SK-N-SH treated with all-trans-retinoic acid at 6 μM for 48 hours (cell line): ENCODE measurements around the gene FERMT2.

Source experiments
- ATAC-seq: fragments of 200-7000 bp; cut with Tn5 transposase; 3 replicates; pipeline ENCODE4 v1.9.1; 2020; ENCODE audit warnings: mild to moderate bottlenecking, moderate library complexity
- ARNTL ChIP-seq: fragments of 450-650 bp; formaldehyde crosslinking; IDR thresholded peaks from 2 replicates; pipeline ENCODE4 v1.5.0; 2020; ENCODE audit warnings: low read depth, mild to moderate bottlenecking, moderate library complexity, borderline replicate concordance
- BACH2 ChIP-seq: fragments of 250-450 bp; sonication (Bioruptor Pico); IDR thresholded peaks from 2 replicates; pipeline ENCODE4 v1.9.0; 2021; ENCODE audit warnings: mild to moderate bottlenecking, borderline replicate concordance
- CSDC2 ChIP-seq: fragments of 250-450 bp; sonication (Bioruptor Pico); IDR thresholded peaks from 2 replicates; pipeline ENCODE4 v1.5.0; 2020; ENCODE audit warnings: mild to moderate bottlenecking, moderate library complexity
- ESRRG ChIP-seq: fragments of 250-450 bp; sonication (Bioruptor Pico); IDR thresholded peaks from 2 replicates; pipeline ENCODE4 v1.6.1; 2021; ENCODE audit warnings: mild to moderate bottlenecking
- OSR1 ChIP-seq: fragments of 250-450 bp; sonication (Bioruptor Pico); IDR thresholded peaks from 2 replicates; pipeline ENCODE4 v1.8.0; 2022; ENCODE audit warnings: moderate library complexity, mild to moderate bottlenecking, inconsistent platforms
- PPARA ChIP-seq: fragments of 250-450 bp; sonication (Bioruptor Pico); IDR thresholded peaks from 2 replicates; pipeline ENCODE4 v1.5.0; 2020; ENCODE audit warnings: mild to moderate bottlenecking, borderline replicate concordance
- RARB ChIP-seq: fragments of 250-450 bp; sonication (Bioruptor Pico); IDR thresholded peaks from 2 replicates; pipeline ENCODE4 v1.8.0; 2021; ENCODE audit warnings: mild to moderate bottlenecking, moderate library complexity
- SNAI2 ChIP-seq: fragments of 250-450 bp; sonication (Bioruptor Pico); IDR thresholded peaks from 2 replicates; pipeline ENCODE4 v1.5.0; 2020; ENCODE audit warnings: mild to moderate bottlenecking, moderate library complexity
- TCF4 ChIP-seq: fragments of 250-450 bp; sonication (Bioruptor Pico); IDR thresholded peaks from 2 replicates; pipeline ENCODE4 v1.8.0; 2021; ENCODE audit warnings: mild to moderate bottlenecking, moderate library complexity, borderline replicate concordance
- ZFP3 ChIP-seq: fragments of 250-450 bp; sonication (Bioruptor Pico); IDR thresholded peaks from 2 replicates; pipeline ENCODE4 v1.5.0; 2020; ENCODE audit warnings: mild to moderate bottlenecking, moderate library complexity
- ZFP30 ChIP-seq: fragments of 450-650 bp; formaldehyde crosslinking; IDR thresholded peaks from 2 replicates; pipeline ENCODE4 v1.5.0; 2022; ENCODE audit warnings: mild to moderate bottlenecking, moderate library complexity
- ZNF565 ChIP-seq: fragments of 450-650 bp; formaldehyde crosslinking; conservative IDR thresholded peaks from 2 replicates; pipeline ENCODE4 v1.5.0; 2020; ENCODE audit warnings: low read depth, mild to moderate bottlenecking, moderate library complexity
- ZNF70 ChIP-seq: fragments of 450-650 bp; formaldehyde crosslinking; IDR thresholded peaks from 2 replicates; pipeline ENCODE4 v1.5.0; 2020; ENCODE audit warnings: mild to moderate bottlenecking, moderate library complexity
- TF ChIP-seq, protein P1 (sequence below): fragments of 250-450 bp; sonication (Bioruptor Pico); IDR thresholded peaks from 2 replicates; pipeline ENCODE4 v1.5.0; 2020; ENCODE audit warnings: mild to moderate bottlenecking, moderate library complexity
- TF ChIP-seq, protein P2 (sequence below): fragments of 250-450 bp; sonication (Bioruptor Pico); IDR thresholded peaks from 2 replicates; pipeline ENCODE4 v1.5.1; 2020; ENCODE audit warnings: low read depth, mild to moderate bottlenecking, moderate library complexity
- TF ChIP-seq, protein P3 (sequence below): fragments of 250-450 bp; sonication (Bioruptor Pico); IDR thresholded peaks from 2 replicates; pipeline ENCODE4 v1.8.0; 2020; ENCODE audit warnings: mild to moderate bottlenecking, moderate library complexity, borderline replicate concordance
- TF ChIP-seq, protein P4 (sequence below): fragments of 250-450 bp; sonication (Bioruptor Pico); IDR thresholded peaks from 2 replicates; pipeline ENCODE4 v1.8.0; 2021; ENCODE audit warnings: low read depth, mild to moderate bottlenecking, moderate library complexity, borderline replicate concordance
- TF ChIP-seq, protein P5 (sequence below): fragments of 250-450 bp; sonication (Bioruptor Pico); IDR thresholded peaks from 2 replicates; pipeline ENCODE4 v1.5.1; 2021; ENCODE audit warnings: mild to moderate bottlenecking, moderate library complexity

The FERMT2 gene

DNA sequence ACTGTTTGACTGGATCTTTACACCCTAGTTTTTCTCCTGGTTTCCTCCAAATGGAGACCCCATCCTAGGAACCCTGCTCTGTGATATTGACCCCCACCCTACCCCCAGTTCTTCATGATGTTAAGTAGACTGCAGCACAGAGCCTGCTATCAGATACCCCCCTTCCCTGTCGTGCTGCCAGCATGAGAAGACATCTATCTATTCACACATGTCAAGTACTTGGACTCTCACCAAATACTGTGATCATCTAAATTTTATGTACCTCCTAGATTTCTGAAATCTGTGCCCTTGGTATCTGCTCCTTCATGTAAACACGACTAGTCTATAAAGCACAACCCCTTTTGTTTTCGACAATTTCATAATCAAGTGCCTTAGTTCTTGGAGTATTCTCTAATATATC, 38.9 kb downstream of the FERMT2 start:
- no peak for ATAC-seq
- TF ChIP-seq, protein P1, sequence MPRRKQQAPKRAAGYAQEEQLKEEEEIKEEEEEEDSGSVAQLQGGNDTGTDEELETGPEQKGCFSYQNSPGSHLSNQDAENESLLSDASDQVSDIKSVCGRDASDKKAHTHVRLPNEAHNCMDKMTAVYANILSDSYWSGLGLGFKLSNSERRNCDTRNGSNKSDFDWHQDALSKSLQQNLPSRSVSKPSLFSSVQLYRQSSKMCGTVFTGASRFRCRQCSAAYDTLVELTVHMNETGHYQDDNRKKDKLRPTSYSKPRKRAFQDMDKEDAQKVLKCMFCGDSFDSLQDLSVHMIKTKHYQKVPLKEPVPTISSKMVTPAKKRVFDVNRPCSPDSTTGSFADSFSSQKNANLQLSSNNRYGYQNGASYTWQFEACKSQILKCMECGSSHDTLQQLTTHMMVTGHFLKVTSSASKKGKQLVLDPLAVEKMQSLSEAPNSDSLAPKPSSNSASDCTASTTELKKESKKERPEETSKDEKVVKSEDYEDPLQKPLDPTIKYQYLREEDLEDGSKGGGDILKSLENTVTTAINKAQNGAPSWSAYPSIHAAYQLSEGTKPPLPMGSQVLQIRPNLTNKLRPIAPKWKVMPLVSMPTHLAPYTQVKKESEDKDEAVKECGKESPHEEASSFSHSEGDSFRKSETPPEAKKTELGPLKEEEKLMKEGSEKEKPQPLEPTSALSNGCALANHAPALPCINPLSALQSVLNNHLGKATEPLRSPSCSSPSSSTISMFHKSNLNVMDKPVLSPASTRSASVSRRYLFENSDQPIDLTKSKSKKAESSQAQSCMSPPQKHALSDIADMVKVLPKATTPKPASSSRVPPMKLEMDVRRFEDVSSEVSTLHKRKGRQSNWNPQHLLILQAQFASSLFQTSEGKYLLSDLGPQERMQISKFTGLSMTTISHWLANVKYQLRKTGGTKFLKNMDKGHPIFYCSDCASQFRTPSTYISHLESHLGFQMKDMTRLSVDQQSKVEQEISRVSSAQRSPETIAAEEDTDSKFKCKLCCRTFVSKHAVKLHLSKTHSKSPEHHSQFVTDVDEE (CRISPR knock-in tag), result no peak
- TF ChIP-seq RARB (CRISPR knock-in tag) (no peak), CSDC2 (CRISPR knock-in tag) (no peak), PPARA (CRISPR knock-in tag) (no peak), OSR1 (CRISPR knock-in tag) (no peak), ESRRG (CRISPR knock-in tag) (no peak), ZFP3 (CRISPR knock-in tag) (no peak), ZNF70 (CRISPR knock-in tag) (no peak), SNAI2 (CRISPR knock-in tag) (no peak), BACH2 (CRISPR knock-in tag) (no peak), ZFP30 (CRISPR knock-in tag) (no peak), TCF4 (CRISPR knock-in tag) (no peak), ZNF565 (no peak)
- TF ChIP-seq, protein P2, sequence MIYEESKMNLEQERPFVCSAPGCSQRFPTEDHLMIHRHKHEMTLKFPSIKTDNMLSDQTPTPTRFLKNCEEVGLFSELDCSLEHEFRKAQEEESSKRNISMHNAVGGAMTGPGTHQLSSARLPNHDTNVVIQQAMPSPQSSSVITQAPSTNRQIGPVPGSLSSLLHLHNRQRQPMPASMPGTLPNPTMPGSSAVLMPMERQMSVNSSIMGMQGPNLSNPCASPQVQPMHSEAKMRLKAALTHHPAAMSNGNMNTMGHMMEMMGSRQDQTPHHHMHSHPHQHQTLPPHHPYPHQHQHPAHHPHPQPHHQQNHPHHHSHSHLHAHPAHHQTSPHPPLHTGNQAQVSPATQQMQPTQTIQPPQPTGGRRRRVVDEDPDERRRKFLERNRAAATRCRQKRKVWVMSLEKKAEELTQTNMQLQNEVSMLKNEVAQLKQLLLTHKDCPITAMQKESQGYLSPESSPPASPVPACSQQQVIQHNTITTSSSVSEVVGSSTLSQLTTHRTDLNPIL (CRISPR knock-in tag), result no peak
- TF ChIP-seq, protein P3, sequence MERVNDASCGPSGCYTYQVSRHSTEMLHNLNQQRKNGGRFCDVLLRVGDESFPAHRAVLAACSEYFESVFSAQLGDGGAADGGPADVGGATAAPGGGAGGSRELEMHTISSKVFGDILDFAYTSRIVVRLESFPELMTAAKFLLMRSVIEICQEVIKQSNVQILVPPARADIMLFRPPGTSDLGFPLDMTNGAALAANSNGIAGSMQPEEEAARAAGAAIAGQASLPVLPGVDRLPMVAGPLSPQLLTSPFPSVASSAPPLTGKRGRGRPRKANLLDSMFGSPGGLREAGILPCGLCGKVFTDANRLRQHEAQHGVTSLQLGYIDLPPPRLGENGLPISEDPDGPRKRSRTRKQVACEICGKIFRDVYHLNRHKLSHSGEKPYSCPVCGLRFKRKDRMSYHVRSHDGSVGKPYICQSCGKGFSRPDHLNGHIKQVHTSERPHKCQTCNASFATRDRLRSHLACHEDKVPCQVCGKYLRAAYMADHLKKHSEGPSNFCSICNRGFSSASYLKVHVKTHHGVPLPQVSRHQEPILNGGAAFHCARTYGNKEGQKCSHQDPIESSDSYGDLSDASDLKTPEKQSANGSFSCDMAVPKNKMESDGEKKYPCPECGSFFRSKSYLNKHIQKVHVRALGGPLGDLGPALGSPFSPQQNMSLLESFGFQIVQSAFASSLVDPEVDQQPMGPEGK (CRISPR knock-in tag), result no peak
- TF ChIP-seq, protein P4, sequence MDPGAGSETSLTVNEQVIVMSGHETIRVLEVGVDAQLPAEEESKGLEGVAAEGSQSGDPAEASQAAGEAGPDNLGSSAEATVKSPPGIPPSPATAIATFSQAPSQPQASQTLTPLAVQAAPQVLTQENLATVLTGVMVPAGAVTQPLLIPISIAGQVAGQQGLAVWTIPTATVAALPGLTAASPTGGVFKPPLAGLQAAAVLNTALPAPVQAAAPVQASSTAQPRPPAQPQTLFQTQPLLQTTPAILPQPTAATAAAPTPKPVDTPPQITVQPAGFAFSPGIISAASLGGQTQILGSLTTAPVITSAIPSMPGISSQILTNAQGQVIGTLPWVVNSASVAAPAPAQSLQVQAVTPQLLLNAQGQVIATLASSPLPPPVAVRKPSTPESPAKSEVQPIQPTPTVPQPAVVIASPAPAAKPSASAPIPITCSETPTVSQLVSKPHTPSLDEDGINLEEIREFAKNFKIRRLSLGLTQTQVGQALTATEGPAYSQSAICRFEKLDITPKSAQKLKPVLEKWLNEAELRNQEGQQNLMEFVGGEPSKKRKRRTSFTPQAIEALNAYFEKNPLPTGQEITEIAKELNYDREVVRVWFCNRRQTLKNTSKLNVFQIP (CRISPR knock-in tag), result no peak
- TF ChIP-seq, protein P5, sequence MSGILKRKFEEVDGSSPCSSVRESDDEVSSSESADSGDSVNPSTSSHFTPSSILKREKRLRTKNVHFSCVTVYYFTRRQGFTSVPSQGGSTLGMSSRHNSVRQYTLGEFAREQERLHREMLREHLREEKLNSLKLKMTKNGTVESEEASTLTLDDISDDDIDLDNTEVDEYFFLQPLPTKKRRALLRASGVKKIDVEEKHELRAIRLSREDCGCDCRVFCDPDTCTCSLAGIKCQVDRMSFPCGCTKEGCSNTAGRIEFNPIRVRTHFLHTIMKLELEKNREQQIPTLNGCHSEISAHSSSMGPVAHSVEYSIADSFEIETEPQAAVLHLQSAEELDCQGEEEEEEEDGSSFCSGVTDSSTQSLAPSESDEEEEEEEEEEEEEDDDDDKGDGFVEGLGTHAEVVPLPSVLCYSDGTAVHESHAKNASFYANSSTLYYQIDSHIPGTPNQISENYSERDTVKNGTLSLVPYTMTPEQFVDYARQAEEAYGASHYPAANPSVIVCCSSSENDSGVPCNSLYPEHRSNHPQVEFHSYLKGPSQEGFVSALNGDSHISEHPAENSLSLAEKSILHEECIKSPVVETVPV (CRISPR knock-in tag), result no peak

DNA sequence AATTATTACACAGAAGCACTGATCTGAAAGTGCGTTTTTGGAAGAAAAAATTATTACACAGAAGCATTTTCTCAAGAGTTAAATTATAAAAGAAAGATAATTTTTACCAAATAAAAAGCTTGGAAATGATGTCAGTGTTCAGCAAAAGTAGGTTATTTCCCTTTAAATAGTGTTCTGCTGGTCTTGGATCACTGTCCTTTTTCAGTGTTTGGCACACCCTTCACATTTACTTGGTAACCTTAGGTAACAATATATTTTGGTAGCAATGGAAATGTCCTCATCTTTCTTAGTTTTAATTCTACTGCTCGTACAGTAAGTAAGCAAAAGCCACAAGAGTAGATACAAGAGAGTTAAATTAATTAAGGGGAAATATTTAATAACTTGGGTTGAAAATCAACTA, 40.3 kb downstream of the FERMT2 start:
- no peak for ATAC-seq
- TF ChIP-seq, protein P2 (CRISPR knock-in tag), result no peak
- TF ChIP-seq ARNTL (CRISPR knock-in tag) (no peak), ZNF70 (CRISPR knock-in tag) (no peak)

DNA sequence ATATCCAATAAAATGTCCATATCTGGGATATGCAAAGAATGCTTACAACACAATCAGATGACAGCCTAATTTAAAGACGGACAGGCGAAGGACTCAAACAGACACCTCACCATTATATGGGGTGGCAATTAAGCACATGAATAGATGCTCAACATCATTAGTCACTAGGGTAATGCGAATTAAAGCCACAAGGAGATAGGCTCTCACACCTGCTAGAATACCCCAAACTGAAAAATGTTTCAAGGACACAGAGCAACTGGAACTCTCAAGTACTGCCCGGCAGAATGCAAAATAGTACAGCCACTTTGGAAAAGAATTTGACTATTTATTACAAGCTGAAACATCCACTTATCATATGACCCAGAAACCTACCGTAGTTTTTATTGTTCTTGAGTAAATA, 42.9 kb downstream of the FERMT2 start:
- ATAC-seq, result no peak

More for the DNA sequence above, 42.9 kb downstream of the FERMT2 start:
- TF ChIP-seq, protein P1 (CRISPR knock-in tag), result no peak
- no peak for TF ChIP-seq ARNTL (CRISPR knock-in tag)
- TF ChIP-seq, protein P2 (CRISPR knock-in tag), result no peak
